HEK293 (cell line): Measurements from ENCODE around the gene ROR2.

Experiments used
- CTCF ChIA-PET: fragments of 350-600 bp; formaldehyde crosslinking; extraction: SDS; loops from one replicate; lab custom pipeline; 2021; ENCODE audit warnings: antibody characterized with exemption; lab: Yijun Ruan, JAX
- POLR2A ChIA-PET: fragments of 300-600 bp; formaldehyde crosslinking; extraction: SDS; loops from one replicate; lab custom pipeline; 2020; ENCODE audit warnings: antibody characterized with exemption, inconsistent platforms; lab: Yijun Ruan, JAX
- H3K27ac ChIP-seq: fragments of 200-500 bp; sonication (Bioruptor generic); 2 replicates; pipeline ENCODE4 v1.5.1; 2014; ENCODE audit warnings: low read depth, low read length, control low read depth, inconsistent platforms; ENCODE audit errors: extremely low read depth
- H3K36me3 ChIP-seq, 2 experiments: fragments of 200-500 bp in 1 of 2; sonication (Bioruptor generic) in 1 of 2; 1 replicate in 1 of 2; 2 replicates in 1 of 2; pipeline ENCODE4 v1.5.1; 2014 to 2017; ENCODE audit warnings: inconsistent platforms in 2 of 2, low read length in 2 of 2; ENCODE audit not compliant: control insufficient read depth in 2 of 2, insufficient read depth in 1 of 2
- H3K4me1 ChIP-seq: fragments of 200-500 bp; sonication (Bioruptor generic); 2 replicates; pipeline ENCODE4 v1.5.1; 2014; ENCODE audit warnings: mild to moderate bottlenecking, low read length, inconsistent platforms; ENCODE audit not compliant: control insufficient read depth, insufficient read depth
- H3K4me3 ChIP-seq: 2 replicates; pipeline ENCODE4 v1.5.1; 2011; ENCODE audit warnings: low read depth, mild to moderate bottlenecking, control low read depth, low read length, moderate library complexity
- H3K9me3 ChIP-seq: fragments of 200-500 bp; sonication (Bioruptor generic); 2 replicates; pipeline ENCODE4 v1.5.1; 2014; ENCODE audit warnings: low read depth, low read length, inconsistent platforms; ENCODE audit not compliant: control insufficient read depth, insufficient read depth
- BCL6B ChIP-seq: fragments of 450-650 bp; formaldehyde crosslinking; IDR thresholded peaks from 2 replicates; pipeline ENCODE4 v1.5.1; 2017; ENCODE audit warnings: missing biosample characterization, missing genetic modification characterization
- ELK4 ChIP-seq: IDR thresholded peaks from 2 replicates; pipeline ENCODE4 v1.6.1; 2011; ENCODE audit warnings: mild to moderate bottlenecking, low read depth, low read length, borderline replicate concordance
- HIC1 ChIP-seq: fragments of 450-650 bp; formaldehyde crosslinking; IDR thresholded peaks from 2 replicates; pipeline ENCODE4 v1.5.1; 2016; ENCODE audit warnings: missing biosample characterization, missing genetic modification characterization
- INSM2 ChIP-seq: fragments of 450-650 bp; formaldehyde crosslinking; IDR thresholded peaks from 2 replicates; pipeline ENCODE4 v1.5.1; 2016; ENCODE audit warnings: missing biosample characterization, missing genetic modification characterization
- KLF17 ChIP-seq: fragments of 450-650 bp; formaldehyde crosslinking; IDR thresholded peaks from 2 replicates; pipeline ENCODE4 v1.5.1; 2016; ENCODE audit warnings: missing biosample characterization, missing genetic modification characterization
- TRIM28 ChIP-seq: IDR thresholded peaks from 2 replicates; pipeline ENCODE4 v1.6.1; 2011; ENCODE audit warnings: low read length, control low read depth, borderline replicate concordance
- ZBTB1 ChIP-seq: fragments of 450-650 bp; formaldehyde crosslinking; IDR thresholded peaks from 2 replicates; pipeline ENCODE4 v1.5.1; 2016; ENCODE audit warnings: missing biosample characterization, missing genetic modification characterization
- ZBTB11 ChIP-seq: fragments of 450-650 bp; formaldehyde crosslinking; conservative IDR thresholded peaks from 2 replicates; pipeline ENCODE4 v1.5.1; 2016; ENCODE audit warnings: low read depth, missing biosample characterization, missing genetic modification characterization
- ZBTB17 ChIP-seq: fragments of 450-650 bp; formaldehyde crosslinking; IDR thresholded peaks from 2 replicates; pipeline ENCODE4 v1.5.1; 2016; ENCODE audit warnings: missing biosample characterization, missing genetic modification characterization
- ZNF112 ChIP-seq: fragments of 450-650 bp; formaldehyde crosslinking; IDR thresholded peaks from 2 replicates; pipeline ENCODE4 v1.5.0; 2017; ENCODE audit warnings: missing biosample characterization, missing genetic modification characterization
- ZNF121 ChIP-seq: fragments of 450-650 bp; formaldehyde crosslinking; IDR thresholded peaks from 2 replicates; pipeline ENCODE4 v1.5.1; 2016; ENCODE audit warnings: missing biosample characterization, missing genetic modification characterization
- ZNF169 ChIP-seq: fragments of 450-650 bp; formaldehyde crosslinking; IDR thresholded peaks from 2 replicates; pipeline ENCODE4 v1.5.1; 2016; ENCODE audit warnings: missing biosample characterization, missing genetic modification characterization
- ZNF302 ChIP-seq: fragments of 450-650 bp; formaldehyde crosslinking; IDR thresholded peaks from 2 replicates; pipeline ENCODE4 v1.5.1; 2016; ENCODE audit warnings: missing biosample characterization, missing genetic modification characterization, low read depth
- ZNF433 ChIP-seq: fragments of 450-650 bp; formaldehyde crosslinking; IDR thresholded peaks from 2 replicates; pipeline ENCODE4 v1.5.1; 2016; ENCODE audit warnings: missing biosample characterization, missing genetic modification characterization, low read depth
- ZSCAN30 ChIP-seq: fragments of 450-650 bp; IDR thresholded peaks from 2 replicates; pipeline ENCODE4 v1.5.1; 2018; ENCODE audit warnings: missing biosample characterization, mild to moderate bottlenecking, missing genetic modification characterization, moderate library complexity
- TF ChIP-seq, protein P1 (sequence below): fragments of 450-650 bp; formaldehyde crosslinking; IDR thresholded peaks from 2 replicates; pipeline ENCODE4 v1.5.1; 2016; ENCODE audit warnings: missing biosample characterization, missing genetic modification characterization

Gene ROR2

DNA sequence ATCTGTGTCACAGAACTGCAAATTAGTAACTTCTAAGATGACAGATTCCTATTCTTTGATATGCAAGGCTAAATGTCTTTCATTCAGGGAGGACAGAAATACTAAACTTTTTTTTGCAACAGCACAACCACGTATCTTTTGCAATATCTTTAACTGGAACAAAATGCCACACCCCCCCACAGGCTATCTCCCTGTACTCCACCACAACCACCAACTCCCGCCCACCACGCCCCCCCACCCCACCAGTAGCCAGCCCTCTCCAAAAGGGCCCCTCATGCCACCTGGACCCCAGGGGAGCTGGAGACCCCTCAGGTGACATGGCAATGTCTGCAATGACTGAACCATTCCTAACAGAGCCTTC lies 131.8 kb downstream of the ROR2 start:
- Histone ChIP-seq H3K36me3 (no peaks in the 10 kb centered on the region), H3K27ac (peak overlapping the region; percentile 58; the same call in 1 of the 2 replicates), H3K4me1 (peaks cover 2% of the 10 kb centered on the region; the same call in 1 of the 2 replicates), H3K4me3 (no peak overlapping the region), H3K9me3 (no peaks in the 10 kb centered on the region)
- TF ChIP-seq ZBTB1 (no peak), ZBTB17 (tag by site-specific recombination) (0 out of 2 replicates have a peak, but pooled peaks have one; percentile 4)
- POLR2A ChIA-PET, result no interaction called here
- CTCF ChIA-PET, result no interaction called here

DNA sequence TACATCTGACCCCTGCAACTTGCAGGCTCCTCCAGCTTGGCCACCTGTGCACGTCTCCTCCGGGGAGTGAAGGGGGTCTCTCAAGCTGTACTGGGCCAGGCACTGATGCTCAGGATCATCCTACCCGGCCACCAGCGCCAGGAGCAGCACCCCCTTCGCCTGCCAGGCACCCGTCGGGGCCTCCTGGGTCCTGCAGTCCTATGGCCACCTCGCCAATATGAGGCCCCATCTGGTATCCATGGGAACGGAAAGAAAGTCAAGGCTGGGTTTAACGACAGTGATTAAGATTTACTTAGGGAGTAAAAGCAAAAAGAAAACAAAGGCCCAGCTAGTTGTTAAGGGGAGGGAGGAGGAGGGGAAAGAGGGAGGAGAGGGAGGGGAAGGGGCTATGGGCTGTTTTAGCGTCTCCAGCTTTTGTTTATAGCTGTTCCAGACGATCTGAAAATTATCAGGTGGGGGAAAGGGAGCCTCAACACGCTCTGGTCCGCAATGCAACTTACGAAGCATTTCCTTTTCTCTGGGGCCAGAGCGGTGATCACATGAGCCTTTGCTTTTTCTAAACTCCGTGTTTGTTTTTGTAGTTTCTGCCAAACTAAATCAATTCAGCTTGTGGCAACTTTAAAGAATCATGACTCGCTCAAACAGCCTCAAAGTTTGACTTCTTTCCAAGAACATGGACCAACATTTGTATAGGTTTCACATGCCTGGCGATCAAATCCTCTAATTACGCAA lies 132.4 kb downstream of the ROR2 start:
- peaks cover 2% of the 10 kb centered on the region; the same call in 1 of the 2 replicates for H3K4me1 ChIP-seq
- ChIA-PET CTCF (no interaction called here), POLR2A (interaction anchor here (0.6 kb wide), 1 partner anchor 648 kb away, joined by 4 read pairs; no protein-coding TSS in a partner anchor)
- no peaks in the 10 kb centered on the region for H3K9me3 ChIP-seq
- no peak overlapping the region for H3K4me3 ChIP-seq
- peak overlapping the region; percentile 58 for H3K27ac ChIP-seq
- H3K36me3 ChIP-seq, result no peaks in the 10 kb centered on the region
- no peak for TF ChIP-seq ZBTB11
- TF ChIP-seq ZNF112 (tag by site-specific recombination), result no peak
- no peak for TF ChIP-seq HIC1 (tag by site-specific recombination)
- peak; percentile 84 for TF ChIP-seq BCL6B
- TF ChIP-seq KLF17 (tag by site-specific recombination), result no peak
- no peak for TF ChIP-seq ELK4
- TF ChIP-seq ZNF302 (tag by site-specific recombination), result no peak
- no peak for TF ChIP-seq ZNF433 (tag by site-specific recombination)
- no peak for TF ChIP-seq ZNF121 (tag by site-specific recombination)
- 0 out of 2 replicates have a peak, but pooled peaks have one; percentile 42 for TF ChIP-seq INSM2 (tag by site-specific recombination)
- no peak for TF ChIP-seq ZNF169 (tag by site-specific recombination)
- peak; percentile 42; the same call in 1 of the 2 replicates for TF ChIP-seq TRIM28
- TF ChIP-seq, protein P1, sequence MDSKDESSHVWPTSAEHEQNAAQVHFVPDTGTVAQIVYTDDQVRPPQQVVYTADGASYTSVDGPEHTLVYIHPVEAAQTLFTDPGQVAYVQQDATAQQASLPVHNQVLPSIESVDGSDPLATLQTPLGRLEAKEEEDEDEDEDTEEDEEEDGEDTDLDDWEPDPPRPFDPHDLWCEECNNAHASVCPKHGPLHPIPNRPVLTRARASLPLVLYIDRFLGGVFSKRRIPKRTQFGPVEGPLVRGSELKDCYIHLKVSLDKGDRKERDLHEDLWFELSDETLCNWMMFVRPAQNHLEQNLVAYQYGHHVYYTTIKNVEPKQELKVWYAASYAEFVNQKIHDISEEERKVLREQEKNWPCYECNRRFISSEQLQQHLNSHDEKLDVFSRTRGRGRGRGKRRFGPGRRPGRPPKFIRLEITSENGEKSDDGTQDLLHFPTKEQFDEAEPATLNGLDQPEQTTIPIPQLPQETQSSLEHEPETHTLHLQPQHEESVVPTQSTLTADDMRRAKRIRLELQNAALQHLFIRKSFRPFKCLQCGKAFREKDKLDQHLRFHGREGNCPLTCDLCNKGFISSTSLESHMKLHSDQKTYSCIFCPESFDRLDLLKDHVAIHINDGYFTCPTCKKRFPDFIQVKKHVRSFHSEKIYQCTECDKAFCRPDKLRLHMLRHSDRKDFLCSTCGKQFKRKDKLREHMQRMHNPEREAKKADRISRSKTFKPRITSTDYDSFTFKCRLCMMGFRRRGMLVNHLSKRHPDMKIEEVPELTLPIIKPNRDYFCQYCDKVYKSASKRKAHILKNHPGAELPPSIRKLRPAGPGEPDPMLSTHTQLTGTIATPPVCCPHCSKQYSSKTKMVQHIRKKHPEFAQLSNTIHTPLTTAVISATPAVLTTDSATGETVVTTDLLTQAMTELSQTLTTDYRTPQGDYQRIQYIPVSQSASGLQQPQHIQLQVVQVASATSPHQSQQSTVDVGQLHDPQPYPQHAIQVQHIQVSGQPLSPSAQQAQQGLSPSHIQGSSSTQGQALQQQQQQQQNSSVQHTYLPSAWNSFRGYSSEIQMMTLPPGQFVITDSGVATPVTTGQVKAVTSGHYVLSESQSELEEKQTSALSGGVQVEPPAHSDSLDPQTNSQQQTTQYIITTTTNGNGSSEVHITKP, result peak; percentile 24; the same call in 1 of the 2 replicates
- no peak for TF ChIP-seq ZSCAN30 (tag by site-specific recombination)
